ENCODE data around the gene ARGLU1.
A peak's percentile ranks its signal among the peaks of the same experiment; 100 is the strongest.

Gene ARGLU1

DNA sequence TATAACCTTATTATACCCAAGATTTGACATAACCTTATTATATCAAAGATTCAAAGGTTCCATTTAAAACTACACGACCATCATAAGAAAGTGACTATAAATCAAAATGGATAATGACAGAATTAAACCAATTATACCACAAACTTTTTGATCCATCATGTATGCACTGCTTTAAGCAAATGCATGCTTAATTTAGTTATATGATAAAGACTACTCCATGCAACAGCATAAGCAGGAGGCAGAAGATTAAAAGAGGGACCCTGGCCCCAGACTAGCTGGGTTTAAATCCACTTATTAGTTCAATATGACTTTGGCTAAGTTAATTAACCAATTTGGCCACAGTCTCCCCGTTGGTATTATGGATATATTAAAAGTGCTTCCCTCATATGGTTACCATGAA is 43.8 kb downstream of the ARGLU1 start:
- no peak for DNase-seq (ENCODE audit: low read depth)

DNA sequence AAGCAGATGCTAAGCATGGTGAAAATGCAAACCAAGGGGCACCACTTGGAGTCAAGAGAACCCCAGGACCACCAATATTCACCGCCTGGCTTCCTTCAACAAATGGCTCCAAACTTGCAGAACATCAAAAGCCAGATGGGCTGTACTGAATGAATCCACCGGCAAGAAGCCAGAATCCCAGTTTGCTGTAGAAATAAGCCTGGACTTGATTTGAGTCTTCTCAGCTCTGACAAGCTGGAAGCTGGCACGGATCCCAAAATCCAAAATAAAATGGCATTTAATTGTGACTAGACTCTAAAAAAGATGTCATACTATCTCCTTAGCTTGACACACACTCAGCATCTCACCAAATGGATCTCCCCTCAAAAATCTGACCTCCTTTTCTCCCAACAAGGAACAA is 44.4 kb downstream of the ARGLU1 start:
- DNase-seq (ENCODE audit: low read depth): no peak

DNA sequence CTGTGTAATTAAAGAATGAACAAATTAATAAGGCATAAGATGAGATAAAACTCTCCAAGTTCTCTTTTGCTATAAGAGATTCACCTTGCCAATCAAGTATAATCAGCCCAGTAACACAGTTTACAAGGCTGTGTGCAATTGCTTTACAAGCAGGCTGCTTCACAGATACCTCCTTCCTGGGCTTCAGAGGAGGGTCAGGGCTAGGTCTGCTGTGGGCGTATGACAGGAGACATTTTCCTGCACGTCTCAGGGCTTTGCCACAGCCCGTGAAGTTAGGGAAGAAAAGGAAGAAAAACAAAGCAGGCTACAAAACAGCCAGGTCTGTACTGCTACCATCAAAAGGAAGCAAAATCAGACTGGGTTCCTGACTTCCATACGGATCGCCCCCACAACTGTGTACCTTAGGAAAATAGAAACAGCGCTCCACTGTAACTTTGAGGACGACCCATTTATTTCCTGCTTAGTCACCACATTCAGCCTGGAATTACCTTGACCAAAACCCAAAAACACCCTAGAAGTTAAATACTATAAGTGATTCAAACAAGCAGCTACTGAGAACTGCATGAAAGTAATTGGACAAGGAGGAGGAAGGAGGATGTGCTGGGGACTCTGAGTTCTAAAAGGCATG is 44.9 kb downstream of the ARGLU1 start:
- no peak for DNase-seq (ENCODE audit: low read depth)

DNA sequence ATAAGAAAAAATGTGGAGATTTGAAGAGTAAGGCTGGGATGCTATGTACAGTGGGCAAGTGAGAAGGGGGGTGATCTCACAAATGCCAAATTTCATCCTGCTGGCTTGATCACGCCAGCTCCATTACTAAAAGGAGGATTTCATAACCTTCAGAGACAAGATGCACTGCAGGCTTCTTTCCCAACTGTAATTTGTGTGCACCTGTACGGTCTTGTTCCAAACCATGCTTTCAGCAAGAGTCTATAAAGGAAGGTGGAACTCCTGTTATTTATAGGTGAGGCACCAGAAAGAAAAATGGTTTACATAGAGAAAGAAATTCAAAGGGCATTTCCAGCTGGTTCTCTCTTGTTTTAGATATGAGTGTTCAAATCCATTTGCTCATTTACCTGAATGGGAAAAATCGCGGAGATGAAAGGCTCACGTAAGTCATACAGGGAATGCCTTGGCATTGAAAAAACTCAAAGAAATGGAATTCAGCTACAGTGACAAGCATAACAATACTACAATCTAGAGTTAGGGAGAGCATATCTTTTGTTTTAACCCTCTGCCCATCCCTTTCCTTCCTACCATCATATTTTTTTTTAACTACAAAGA is 45.7 kb downstream of the ARGLU1 start:
- no peak for DNase-seq (ENCODE audit: low read depth)

DNA sequence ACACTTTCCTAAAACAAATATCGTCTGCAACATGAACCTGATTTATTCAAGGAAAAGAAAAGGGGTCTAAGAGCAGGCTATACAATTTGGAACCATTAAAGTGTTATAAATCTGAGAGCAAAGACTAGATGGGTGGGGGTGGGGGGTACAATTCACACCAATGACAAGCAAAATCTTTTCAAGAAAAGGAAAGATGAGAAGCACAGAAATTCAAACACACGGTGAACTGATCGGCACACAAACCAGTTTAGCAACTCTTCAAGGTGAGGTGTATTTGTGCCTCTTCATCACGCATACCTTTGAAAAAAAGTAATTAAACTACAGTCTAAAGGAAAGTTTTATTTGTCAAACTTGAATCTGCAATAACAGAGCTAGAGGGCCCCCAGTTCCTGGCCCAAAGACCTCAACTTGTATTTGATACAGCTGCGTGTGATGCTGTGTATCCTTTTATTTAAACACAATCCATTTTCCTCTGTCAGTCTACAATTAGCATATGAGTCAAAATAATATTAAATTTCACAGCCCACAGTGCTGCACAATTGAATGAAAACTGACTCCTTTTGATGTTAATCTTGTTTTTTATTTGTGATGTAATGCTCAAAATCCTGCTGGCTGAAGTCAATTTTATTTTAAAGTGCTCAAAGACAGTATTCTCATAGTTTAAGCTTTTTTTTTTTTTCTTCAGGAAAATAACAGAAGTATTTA is 46.7 kb downstream of the ARGLU1 start:
- DNase-seq (ENCODE audit: low read depth): no peak

DNA sequence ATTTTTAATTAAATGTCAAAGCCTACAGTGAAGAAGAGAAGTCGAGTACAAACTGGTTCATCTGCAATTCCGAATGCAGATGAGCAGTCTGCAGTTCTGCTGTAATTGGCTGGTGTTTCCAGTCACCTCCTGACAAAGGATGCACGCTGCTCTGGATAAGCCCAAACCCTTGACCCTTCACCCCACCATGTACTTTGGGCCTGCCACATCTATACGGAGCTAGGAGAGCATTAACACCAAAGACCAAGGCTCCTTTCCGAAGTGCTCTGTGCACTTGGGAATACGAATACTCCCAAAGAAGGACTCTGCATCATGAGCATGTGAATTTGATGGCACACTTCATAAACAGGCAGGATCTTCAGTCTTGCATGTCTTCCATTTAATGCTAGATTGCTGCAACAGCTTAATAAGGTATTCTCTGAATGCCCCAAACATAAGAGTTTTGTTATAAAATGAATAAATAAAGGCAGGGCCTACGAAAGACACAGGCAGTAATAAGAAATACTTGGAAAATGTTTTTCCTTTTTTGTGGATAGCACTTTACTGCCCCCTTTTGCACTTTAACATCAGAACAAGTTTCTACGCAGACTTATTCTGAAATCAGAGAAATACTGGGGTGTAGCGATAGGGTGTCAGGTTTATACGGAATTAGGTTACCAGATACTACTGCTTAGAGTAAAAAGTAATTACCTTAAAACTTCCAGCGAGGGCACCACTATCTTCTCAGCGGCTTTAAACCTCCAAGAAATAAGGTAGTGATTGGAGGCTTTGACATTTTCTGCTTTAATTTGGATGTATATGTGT is 47.5 kb downstream of the ARGLU1 start:
- DNase-seq (ENCODE audit: low read depth): no peak

DNA sequence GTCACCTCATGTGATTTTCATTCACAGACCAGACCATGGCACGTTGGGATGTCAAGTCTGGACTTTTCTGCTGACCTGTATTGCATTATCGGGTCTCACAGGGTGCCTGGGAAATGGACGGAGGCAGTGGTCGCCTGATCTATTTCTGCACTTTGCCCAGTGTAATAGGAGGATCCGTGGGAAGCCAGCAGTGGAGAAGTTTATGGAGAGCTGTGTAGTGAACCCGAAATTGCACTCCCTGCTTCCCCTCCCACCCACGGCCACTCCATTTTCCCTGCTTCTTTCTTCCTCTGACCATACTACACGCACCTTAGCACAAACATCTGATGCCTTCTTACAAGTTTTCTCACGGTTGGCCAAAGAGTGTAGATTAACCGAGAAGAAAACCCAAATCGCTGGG is 49.4 kb downstream of the ARGLU1 start:
- DNase-seq (ENCODE audit: low read depth): no peak

DNA sequence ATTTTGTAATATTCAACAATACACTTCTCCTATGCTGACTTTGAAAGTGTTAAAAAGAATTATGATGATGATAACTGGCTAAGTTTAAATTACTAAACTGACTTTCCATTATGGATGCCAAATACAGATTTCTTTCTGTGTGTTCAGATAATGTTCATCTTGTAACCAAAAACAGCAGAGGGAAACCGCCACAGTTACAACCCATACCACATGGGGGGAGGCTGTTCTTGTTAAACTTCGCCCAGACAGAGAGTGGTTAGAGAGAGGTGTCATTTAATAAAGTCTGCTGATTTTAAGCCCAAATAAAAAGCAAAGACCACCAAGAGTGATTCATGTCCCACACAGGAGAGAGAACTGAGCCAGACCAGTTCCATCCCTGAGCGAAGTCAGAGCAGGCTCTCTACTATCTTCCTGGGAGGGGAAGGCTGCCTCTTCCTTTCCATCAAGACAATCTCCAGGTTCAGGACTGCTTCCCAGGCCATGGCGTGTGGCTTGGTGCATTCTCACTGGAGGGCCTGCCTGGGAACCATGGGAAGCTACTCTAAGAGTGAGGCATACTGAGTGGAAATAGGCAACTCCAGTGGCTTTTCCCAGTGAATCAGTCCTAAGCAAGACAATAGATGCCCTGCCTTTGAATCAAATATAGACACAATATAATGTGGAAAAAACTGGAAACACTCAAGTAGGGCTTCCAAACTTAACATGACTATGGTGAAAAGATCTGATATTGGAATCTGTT is 50.7 kb downstream of the ARGLU1 start:
- DNase-seq (ENCODE audit: low read depth): no peak

DNA sequence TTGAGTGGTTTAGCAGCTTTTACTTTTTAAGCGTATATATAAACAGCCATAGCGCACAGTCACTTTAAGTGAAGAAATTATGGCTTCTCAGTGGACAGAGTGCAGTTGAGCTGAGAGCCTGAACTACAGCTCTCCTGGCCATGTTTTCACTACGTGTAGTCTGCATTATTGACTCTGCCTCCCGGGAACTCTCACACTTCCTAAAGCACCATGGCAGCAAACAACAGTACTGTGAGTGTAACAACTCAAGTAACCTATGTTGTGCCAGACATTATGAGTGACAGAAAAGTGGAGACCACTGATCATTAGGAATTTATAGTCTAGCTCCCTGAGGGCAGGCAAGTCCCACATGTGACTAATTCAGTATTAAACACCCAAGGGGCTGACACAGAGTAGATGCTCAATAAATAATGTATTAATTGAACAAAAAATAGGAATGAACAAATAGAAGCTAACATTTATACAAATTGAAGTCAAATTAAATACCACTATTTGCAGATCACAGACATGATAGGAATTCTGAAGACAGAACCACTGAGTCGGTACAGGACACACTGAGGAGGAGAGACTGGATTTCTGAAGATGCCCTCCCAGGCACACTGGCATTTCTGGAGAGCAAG is 52.2 kb downstream of the ARGLU1 start:
- DNase-seq (ENCODE audit: low read depth): no peak

DNA sequence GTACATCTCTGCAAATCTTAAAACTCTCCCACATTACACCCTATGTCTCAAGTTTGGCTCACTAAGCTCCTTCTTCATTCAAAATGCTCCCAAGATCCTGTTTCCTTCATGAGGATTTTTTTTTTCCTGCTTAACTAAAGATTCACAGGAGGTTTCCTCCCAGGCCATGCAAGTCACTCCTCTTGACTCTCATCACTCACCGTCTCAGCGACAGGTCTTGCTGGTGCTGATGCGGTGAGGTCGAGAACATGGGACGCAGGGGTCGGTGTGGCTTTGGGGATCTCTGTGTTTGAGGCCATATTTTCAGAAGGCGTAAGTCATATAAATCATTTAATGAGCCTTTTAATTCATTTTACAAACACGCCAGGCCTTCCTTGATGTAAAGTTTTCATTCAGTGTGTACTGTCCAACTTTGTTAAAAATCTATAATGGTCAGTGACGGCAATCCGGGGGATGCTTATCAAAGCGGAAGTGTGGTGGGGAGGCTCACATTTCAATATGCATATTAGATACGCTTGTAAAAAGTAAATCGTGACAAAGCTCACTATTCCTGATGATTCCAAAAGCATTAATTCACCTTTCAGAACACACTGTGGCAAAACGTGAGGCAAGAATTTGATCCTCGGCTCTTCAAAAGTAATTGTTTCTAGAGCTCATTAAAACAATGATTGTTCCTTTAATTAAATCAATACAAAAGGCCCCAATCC is 52.9 kb downstream of the ARGLU1 start:
- no peak for DNase-seq (ENCODE audit: low read depth)

DNA sequence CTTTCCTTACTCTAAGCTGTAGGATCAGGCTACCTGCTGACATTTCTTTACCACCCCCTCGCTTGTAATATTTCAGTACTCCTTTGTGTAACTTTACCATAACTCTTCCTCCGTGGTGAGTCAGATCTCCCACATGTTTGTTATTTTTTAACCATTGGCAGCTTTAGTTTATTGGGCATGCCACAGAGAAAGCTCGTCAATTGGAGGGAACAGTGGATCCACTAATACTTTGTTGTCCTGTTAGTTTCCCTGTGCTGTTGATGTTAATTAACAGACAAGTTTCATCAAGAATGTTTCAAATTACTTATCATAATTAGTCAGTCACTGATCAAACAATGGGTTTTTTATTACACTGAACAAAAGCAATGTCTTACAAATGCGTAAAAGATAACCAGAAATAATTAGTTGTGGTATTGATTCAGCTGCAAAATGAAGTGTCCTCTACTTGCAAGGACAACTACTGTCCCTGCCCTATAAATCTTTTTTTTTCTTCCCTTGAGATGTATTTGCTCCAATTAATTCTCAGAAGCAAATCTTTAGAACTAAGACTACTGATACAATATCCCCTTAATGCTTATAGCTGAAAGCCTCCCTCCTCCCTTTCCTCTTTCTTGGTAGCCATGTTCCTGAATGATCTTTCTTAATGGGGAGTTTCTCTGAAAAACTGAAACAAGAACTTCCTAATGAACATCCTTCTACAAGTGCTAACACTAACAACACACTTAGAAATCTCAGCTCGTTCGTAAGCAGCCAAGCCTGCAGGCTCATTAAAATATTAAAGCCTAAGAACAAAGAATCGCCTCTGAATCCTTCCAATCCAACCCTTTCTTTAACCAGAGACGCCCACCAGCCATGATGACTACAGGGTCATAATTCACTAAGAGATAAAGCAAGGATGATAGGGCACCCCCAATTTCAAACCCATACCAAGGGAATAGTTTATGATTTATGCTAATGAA is 54.6 kb downstream of the ARGLU1 start:
- no peak for DNase-seq (ENCODE audit: low read depth)

DNA sequence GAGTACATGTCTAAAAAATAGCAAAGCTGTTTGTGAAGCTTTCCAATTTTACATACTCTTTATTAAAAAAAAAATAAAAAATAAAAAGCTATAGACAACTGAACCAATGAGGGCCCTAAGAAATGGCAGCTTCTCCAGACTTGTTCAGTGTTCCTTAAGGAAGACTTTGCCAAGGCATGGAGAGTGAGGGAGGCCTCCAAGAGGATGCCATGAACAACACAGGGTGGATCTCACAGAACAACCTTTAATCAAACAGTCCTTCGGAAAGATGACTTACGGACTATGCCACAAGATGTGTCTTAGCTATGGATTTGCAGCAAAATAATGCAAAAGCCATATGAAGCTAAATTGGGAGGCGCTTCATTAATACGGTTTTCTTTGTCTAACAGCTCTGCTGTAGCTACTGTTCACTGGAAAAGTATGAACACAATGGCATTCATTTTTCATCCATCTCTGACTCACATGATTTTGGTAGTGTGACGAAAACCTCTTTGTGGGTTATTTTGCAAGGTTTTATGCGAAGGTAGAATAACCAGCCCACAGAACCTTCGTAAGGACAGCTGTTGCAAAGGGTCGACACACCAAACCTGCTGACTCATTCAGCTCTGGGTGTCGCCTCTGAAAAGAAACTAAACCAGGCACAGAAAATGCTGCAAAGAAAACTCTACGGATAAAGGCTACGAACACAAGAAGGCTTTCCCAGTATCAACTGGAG is 60.2 kb downstream of the ARGLU1 start:
- DNase-seq (ENCODE audit: low read depth): peak; percentile 70

DNA sequence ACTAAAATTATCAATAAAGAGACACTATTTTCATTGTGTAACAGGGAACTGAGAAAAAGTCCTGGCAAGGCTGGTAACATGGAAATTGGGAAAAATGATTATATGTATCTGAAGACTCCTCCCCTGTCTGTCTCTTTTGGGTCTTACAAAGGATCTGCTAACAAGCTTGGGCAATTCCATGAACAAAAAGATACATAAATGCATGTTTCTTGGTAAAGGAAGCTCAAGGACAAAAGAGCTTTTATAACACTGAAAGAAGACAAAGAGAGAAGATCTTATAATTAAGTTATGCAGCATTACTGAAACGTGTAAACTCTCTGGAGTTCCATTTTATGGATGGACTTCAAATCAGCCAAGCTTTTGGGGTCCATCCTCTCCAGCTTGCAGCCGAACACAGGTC is 61.7 kb downstream of the ARGLU1 start:
- DNase-seq (ENCODE audit: low read depth): no peak

DNA sequence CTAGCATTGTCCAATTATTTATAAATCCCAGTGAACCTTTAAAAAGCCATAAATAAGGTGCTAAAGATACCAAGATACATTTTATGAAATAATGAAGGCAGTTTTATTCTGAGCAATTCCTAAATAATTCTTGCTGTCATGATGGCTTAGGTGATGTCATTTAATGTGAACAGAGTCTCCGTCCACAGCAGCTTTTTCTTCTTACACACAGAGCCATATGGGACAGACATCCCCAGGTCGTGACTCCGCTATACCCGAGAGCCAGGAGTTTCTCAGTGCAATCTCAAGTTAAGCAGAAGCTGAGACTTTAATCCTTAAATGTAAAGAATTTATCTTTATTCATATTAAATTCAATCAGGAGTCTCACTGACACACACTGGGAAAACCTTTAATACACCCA is 62.2 kb downstream of the ARGLU1 start:
- no peak for DNase-seq (ENCODE audit: low read depth)

DNA sequence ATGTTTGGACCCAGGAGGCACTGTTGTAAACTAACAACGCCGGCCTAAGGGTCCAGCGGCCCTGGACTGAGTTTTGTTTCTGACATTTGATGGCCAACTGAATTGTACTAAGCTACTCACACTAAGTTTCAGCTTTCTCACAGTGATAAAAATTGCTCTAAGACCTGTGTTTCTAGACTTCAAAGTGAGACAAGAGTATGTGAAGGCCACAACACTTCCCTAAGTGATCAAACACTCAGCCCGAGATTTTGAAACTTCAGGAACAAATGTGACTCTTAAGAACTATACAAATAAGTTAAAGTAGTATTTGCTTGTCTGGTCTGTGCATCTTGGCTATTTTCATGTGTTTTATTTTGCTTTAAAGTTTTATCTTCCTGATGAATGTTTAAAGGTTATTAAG is 62.6 kb downstream of the ARGLU1 start:
- DNase-seq (ENCODE audit: low read depth): no peak

DNA sequence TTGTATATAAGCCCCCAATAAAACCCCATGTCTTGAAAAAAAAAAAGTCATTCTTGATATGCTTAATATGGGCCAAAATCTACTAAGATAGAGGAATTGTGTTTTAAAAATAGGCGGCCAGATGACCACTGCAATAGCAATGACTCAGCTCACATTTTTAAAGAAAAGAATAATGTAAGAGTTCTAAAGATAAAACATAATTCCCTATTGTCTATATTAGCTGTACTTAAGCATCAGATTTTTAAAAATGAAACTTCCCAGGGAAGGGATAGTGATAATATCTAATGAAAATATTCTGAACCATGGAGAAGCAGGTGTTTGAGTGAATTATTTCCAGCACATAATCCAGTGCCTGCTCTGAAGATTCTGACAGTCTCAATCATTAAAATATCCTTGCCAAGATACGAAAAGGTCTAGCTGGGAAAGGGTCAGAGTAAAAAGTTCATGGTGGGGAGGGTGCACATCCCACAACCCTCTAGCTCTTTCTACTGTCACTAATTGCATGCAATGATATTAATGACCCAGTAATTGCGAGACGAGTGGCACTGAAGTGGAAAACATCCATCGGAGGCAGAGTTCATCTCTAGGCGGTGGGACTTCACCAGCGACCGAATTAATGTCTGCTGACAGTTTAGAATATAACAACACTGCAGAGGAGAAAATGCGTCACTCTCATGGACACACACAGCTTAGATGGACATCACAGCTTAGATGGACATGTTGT is 64.0 kb downstream of the ARGLU1 start:
- DNase-seq (ENCODE audit: low read depth): no peak

DNA sequence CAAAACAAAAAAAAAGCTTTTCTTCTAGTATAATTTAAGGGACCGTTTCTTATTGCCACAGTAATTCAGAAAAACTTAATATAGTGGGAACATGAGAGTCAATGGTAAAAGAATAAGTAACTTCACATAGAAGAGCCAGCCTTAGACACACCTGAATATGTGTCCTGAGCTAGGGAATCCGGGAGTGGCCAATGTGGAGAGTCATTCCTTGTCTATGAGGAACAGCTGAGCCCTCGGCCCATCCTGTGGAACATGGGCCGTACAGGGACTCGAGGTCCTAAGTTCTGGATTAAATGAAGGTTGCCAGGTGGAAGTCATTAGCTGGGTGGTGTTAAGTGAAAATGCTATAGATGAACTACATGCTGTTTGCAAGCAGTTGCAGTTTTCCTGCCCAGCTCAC is 64.7 kb downstream of the ARGLU1 start:
- no peak for DNase-seq (ENCODE audit: low read depth)

DNA sequence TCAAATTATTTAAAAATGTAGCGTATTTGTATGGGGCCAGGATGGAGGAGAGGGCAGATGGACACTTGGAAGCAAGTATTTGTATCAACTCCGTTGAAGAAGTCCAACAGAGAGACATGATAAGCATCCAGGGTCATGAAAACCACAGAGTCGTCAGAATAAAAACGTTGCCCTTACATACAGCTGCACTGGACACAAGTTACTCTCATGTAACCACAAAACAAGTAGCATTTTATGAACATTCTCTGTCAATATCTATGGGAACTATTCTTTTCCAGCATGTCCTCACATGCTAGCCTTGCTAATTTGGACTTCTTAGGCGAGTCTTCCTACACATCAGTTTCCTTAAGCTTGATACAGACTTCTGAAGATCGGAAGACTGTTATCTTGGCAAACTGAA is 67.5 kb downstream of the ARGLU1 start:
- DNase-seq (ENCODE audit: low read depth): no peak

DNA sequence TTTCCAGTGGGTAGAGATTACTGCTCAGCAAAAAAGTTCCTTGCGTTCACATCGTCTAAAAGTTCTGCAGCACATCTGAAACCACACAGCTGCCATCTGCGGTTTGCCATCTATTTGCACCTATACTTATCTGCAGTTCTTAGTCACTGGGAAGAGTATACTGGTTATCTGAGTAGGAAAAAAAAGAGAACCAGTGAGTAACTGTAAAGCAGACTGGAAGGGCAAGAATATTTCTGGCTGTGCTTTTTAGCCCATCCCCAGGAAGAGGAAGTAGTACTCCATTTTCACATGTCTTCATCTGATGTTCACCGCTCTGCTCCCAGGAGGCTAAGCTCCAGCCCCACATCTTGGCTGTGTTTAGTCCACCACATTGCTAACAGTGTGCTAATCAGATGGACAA is 68.0 kb downstream of the ARGLU1 start:
- no peak for DNase-seq (ENCODE audit: low read depth)

Measured in fibroblast of the conjunctiva (primary cell).